ENCODE results near the gene PRDM4. TPM values are rescaled to one million over a fixed set of nuclear protein-coding genes. Genes with fewer than 3 reads are reported as not detected.

Gene PRDM4
- total and polyA plus RNA-seq, 4 donors, result 2.3 to 7.5 (median 5.6) TPM

DNA sequence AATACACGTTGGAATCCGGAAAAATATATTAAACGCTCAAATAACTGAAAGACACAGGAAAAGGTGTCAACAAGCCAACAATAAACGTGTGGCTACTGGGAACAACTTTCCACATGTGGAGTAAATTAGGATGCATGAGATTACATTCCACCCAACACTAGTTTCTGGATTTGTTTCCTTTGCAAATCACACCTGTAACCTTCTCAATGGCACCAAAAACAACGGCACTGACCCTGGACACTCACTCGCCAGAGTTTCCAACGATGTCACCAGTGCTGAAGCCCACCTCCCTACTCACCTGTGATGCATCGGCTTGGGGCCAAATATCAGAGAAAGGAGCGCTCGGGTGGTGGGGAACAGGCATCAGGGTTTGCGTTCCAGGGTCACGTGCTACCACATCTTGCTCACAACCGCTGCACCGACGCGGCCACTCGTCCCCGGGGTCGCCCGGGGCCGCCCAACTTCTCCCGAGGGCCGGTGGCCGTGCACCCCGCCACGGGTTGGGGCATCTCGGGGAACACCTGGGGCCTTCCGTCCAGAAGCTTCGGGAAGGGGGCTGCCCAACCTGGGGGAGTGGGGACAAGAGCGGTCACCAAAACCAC, 629 bp downstream of the PRDM4 start (continued):
- TF ChIP-seq, protein P1, sequence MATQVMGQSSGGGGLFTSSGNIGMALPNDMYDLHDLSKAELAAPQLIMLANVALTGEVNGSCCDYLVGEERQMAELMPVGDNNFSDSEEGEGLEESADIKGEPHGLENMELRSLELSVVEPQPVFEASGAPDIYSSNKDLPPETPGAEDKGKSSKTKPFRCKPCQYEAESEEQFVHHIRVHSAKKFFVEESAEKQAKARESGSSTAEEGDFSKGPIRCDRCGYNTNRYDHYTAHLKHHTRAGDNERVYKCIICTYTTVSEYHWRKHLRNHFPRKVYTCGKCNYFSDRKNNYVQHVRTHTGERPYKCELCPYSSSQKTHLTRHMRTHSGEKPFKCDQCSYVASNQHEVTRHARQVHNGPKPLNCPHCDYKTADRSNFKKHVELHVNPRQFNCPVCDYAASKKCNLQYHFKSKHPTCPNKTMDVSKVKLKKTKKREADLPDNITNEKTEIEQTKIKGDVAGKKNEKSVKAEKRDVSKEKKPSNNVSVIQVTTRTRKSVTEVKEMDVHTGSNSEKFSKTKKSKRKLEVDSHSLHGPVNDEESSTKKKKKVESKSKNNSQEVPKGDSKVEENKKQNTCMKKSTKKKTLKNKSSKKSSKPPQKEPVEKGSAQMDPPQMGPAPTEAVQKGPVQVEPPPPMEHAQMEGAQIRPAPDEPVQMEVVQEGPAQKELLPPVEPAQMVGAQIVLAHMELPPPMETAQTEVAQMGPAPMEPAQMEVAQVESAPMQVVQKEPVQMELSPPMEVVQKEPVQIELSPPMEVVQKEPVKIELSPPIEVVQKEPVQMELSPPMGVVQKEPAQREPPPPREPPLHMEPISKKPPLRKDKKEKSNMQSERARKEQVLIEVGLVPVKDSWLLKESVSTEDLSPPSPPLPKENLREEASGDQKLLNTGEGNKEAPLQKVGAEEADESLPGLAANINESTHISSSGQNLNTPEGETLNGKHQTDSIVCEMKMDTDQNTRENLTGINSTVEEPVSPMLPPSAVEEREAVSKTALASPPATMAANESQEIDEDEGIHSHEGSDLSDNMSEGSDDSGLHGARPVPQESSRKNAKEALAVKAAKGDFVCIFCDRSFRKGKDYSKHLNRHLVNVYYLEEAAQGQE (IDR thresholded peaks at IDR 0.05), result no peak
- TF ChIP-seq FOXA1 (IDR thresholded peaks at IDR 0.05), result no peak

DNA sequence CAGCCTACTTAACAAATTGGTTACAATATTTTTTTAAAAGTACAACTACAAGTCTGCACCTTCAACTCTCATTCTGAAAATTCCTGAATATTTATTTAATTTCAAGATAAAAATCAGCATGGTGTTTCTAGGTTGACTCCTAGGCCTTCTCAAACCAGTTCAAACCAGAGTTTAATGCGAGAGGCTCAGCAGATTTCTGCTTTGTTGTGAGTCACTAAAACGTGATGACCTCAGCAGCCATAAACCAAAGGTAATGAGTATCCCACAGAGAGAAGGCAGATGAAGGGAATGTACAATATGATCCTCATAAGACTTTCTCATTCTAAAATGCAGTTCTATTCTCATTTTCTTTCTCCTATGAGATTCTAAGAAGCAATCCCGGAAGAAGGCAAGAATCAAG, 1.5 kb downstream of the PRDM4 start:
- Histone ChIP-seq H3K9me3 (ENCODE audit: control insufficient read depth in 4 of 4, low read length in 3 of 4) (no peaks in the 10 kb centered on the region), H3K36me3 (ENCODE audit: control insufficient read depth in 4 of 4, insufficient read depth in 3 of 4, low read depth in 1 of 4, low read length in 3 of 4) (peaks cover 13 to 26% (median 16%) of the 10 kb centered on the region in 4 donors), H3K4me1 (ENCODE audit: control insufficient read depth in 4 of 4, insufficient read depth in 4 of 4, low read length in 3 of 4) (peaks cover 2 to 25% (median 22%) of the 10 kb centered on the region in 4 donors), H3K9ac (ENCODE audit: low read depth in 1 of 2, low read length in 2 of 2) (peak overlapping the region in 1 of 2 donors; percentile 68), H3K27me3 (ENCODE audit: control insufficient read depth in 4 of 4, insufficient read depth in 4 of 4, low read length in 3 of 4) (no peaks in the 10 kb centered on the region), H3K4me3 (ENCODE audit: low read depth in 1 of 3, low read length in 3 of 3) (peak overlapping the region in 1 of 3 donors; percentile 98), H3K27ac (ENCODE audit: low read depth in 1 of 2, low read length in 2 of 2) (no peak overlapping the region)
- no peak for DNase-seq (ENCODE audit: low spot score)
- WGBS, result 55% methylated on average over 3 of the region's 3 CpGs
- TF ChIP-seq NR2F2 (IDR thresholded peaks at IDR 0.05), result no peak

DNA sequence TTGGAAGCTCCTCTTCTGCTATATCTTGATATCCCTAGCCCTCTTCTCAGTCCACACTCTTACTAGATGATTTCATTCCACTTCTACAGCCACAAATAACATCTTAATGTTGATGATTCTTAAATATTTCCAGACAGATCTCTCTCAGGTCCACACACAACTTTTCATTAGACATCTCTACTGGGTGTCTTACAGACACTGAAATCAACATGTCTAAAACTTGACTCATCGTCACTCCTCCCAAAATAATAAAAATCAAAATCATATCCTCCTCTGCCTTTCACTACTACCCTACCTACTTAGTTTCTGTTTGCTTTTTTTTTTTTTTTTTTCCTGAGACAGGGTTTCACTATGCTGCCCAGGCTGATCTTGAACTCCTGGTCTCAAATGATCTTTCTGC, 11.9 kb downstream of the PRDM4 start:
- WGBS, result 97% methylated on average over 1 of the region's 1 CpG
- Histone ChIP-seq H3K9ac (ENCODE audit: low read depth in 1 of 2, low read length in 2 of 2) (no peak overlapping the region), H3K27ac (ENCODE audit: low read depth in 1 of 2, low read length in 2 of 2) (no peak overlapping the region), H3K9me3 (ENCODE audit: control insufficient read depth in 4 of 4, low read length in 3 of 4) (no peaks in the 10 kb centered on the region), H3K27me3 (ENCODE audit: control insufficient read depth in 4 of 4, insufficient read depth in 4 of 4, low read length in 3 of 4) (no peaks in the 10 kb centered on the region), H3K4me3 (ENCODE audit: low read depth in 1 of 3, low read length in 3 of 3) (no peak overlapping the region), H3K36me3 (ENCODE audit: control insufficient read depth in 4 of 4, insufficient read depth in 3 of 4, low read depth in 1 of 4, low read length in 3 of 4) (peaks cover 11 to 56% (median 50%) of the 10 kb centered on the region in 4 donors), H3K4me1 (ENCODE audit: control insufficient read depth in 4 of 4, insufficient read depth in 4 of 4, low read length in 3 of 4) (no peaks in the 10 kb centered on the region)
- TF ChIP-seq RAD21 (IDR thresholded peaks at IDR 0.05), result no peak
- TF ChIP-seq RXRA (IDR thresholded peaks at IDR 0.05), result no peak
- no peak for TF ChIP-seq JUND (IDR thresholded peaks at IDR 0.05)
- TF ChIP-seq TAF1 (conservative IDR thresholded peaks at IDR 0.05), result no peak
- TF ChIP-seq YY1 (IDR thresholded peaks at IDR 0.05), result no peak
- TF ChIP-seq CTCF (IDR thresholded peaks at IDR 0.05; ENCODE audit: low read depth, low read length, missing input control), result no peak
- no peak for TF ChIP-seq FOXA2 (IDR thresholded peaks at IDR 0.05)
- no peak for TF ChIP-seq EGR1 (IDR thresholded peaks at IDR 0.05; ENCODE audit: low read depth in 2 of 2)
- no peak for DNase-seq (ENCODE audit: low spot score)

DNA sequence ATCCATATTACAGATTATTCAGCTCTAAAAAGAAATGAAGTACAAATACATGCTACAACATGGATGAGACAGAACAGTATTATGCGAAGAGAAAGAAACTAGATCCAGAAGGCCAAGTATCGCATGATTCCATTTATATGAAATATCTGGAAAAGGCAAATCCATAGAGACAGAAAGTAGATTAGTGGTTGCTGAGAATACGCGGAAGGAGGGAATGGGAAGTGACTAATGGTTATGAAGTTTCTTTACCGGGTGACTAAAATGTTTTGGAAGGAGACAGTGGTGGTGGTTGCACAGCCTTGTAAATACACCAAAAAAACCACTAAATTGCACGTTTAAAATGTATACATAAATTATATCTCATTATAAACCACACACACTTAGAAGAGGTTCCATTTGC, 12.5 kb downstream of the PRDM4 start:
- H3K27me3 ChIP-seq (ENCODE audit: control insufficient read depth in 4 of 4, insufficient read depth in 4 of 4, low read length in 3 of 4), result no peaks in the 10 kb centered on the region
- 92% methylated on average over 6 of the region's 6 CpGs for WGBS

More for the DNA sequence above, 12.5 kb downstream of the PRDM4 start:
- Histone ChIP-seq H3K27ac (ENCODE audit: low read depth in 1 of 2, low read length in 2 of 2) (no peak overlapping the region), H3K4me3 (ENCODE audit: low read depth in 1 of 3, low read length in 3 of 3) (no peak overlapping the region), H3K4me1 (ENCODE audit: control insufficient read depth in 4 of 4, insufficient read depth in 4 of 4, low read length in 3 of 4) (no peaks in the 10 kb centered on the region), H3K9me3 (ENCODE audit: control insufficient read depth in 4 of 4, low read length in 3 of 4) (no peaks in the 10 kb centered on the region), H3K36me3 (ENCODE audit: control insufficient read depth in 4 of 4, insufficient read depth in 3 of 4, low read depth in 1 of 4, low read length in 3 of 4) (peaks cover 11 to 54% (median 48%) of the 10 kb centered on the region in 4 donors), H3K9ac (ENCODE audit: low read depth in 1 of 2, low read length in 2 of 2) (no peak overlapping the region)
- no peak for TF ChIP-seq RAD21 (IDR thresholded peaks at IDR 0.05)
- no peak for DNase-seq (ENCODE audit: low spot score)

Measured in liver (tissue), 9 donors.